GM06990 (cell line): ENCODE results near the gene AFF3.

Experiments
- DNase-seq: peaks from one replicate; pipeline ENCODE4 v3.0.0-alpha.2; 2011; ENCODE audit not compliant: insufficient read length; ENCODE audit errors: extremely low read depth
- H3K27me3 ChIP-seq: replicated peaks from 2 replicates; pipeline ENCODE4 v1.6.0; 2011; ENCODE audit warnings: low read length; ENCODE audit not compliant: control insufficient read depth, insufficient read depth
- H3K36me3 ChIP-seq: 2 replicates; pipeline ENCODE4 v1.5.1; 2011; ENCODE audit warnings: low read length; ENCODE audit not compliant: control insufficient read depth, insufficient read depth
- H3K4me3 ChIP-seq: replicated peaks from 2 replicates; pipeline ENCODE4 v1.5.1; 2011; ENCODE audit warnings: low read depth, mild to moderate bottlenecking, control low read depth, low read length
- CTCF ChIP-seq: IDR thresholded peaks from 2 replicates; pipeline ENCODE4 v1.5.1; 2011; ENCODE audit warnings: low read length, control low read depth, mild to moderate bottlenecking, inconsistent platforms; ENCODE audit not compliant: insufficient read depth, poor library complexity, severe bottlenecking

Gene AFF3

GRCh38 chr2:99765731-99766318 lies 376.6 kb downstream of the AFF3 start:
- DNase-seq, result no peak
- Histone ChIP-seq H3K36me3 (no peaks in the 10 kb centered on the region), H3K27me3 (no peaks in the 10 kb centered on the region), H3K4me3 (no peak overlapping the region)
- no peak for TF ChIP-seq CTCF

- Histone ChIP-seq H3K4me3 (no peak overlapping the region), H3K27me3 (no peaks in the 10 kb centered on the region), H3K36me3 (no peaks in the 10 kb centered on the region)
- no peak for TF ChIP-seq CTCF
- no peak for DNase-seq
Observed at GRCh38 chr2:99763764-99764163, 378.6 kb downstream of the AFF3 start.

- no peak for DNase-seq
- no peak overlapping the region for H3K4me3 ChIP-seq
- TF ChIP-seq CTCF, result no peak
- no peaks in the 10 kb centered on the region for H3K36me3 ChIP-seq
- no peaks in the 10 kb centered on the region for H3K27me3 ChIP-seq
Observed at GRCh38 chr2:99762714-99763113, 379.7 kb downstream of the AFF3 start.

GRCh38 chr2:99757611-99758114 lies 384.7 kb downstream of the AFF3 start:
- Histone ChIP-seq H3K27me3 (no peaks in the 10 kb centered on the region), H3K4me3 (no peak overlapping the region), H3K36me3 (no peaks in the 10 kb centered on the region)
- no peak for TF ChIP-seq CTCF
- DNase-seq, result no peak

- DNase-seq, result no peak
- Histone ChIP-seq H3K4me3 (no peak overlapping the region), H3K27me3 (no peaks in the 10 kb centered on the region), H3K36me3 (no peaks in the 10 kb centered on the region)
- no peak for TF ChIP-seq CTCF
Observed at GRCh38 chr2:99756059-99756458, 386.3 kb downstream of the AFF3 start.

GRCh38 chr2:99754210-99754609 lies 388.2 kb downstream of the AFF3 start:
- TF ChIP-seq CTCF, result no peak
- no peak overlapping the region for H3K4me3 ChIP-seq
- no peak for DNase-seq
- H3K36me3 ChIP-seq, result no peaks in the 10 kb centered on the region
- no peaks in the 10 kb centered on the region for H3K27me3 ChIP-seq
